Skeletal muscle tissue (tissue), 4 donors: ENCODE data around the gene LHFPL2. TPM values are rescaled to one million over a fixed set of nuclear protein-coding genes. Genes with fewer than 3 reads are reported as not detected.

Experiments
- H3K27ac ChIP-seq: one replicate; pipeline ENCODE4 v1.7.0; 2013; ENCODE audit warnings: mild to moderate bottlenecking, low read depth, low read length, inconsistent platforms
- H3K27me3 ChIP-seq, 3 donors: one replicate each; pipeline ENCODE4 v1.7.0; 2013; ENCODE audit warnings: low read length in 3 of 3; ENCODE audit not compliant: control insufficient read depth in 3 of 3, insufficient read depth in 3 of 3
- H3K36me3 ChIP-seq, 3 donors: one replicate each; pipeline ENCODE4 v1.7.0; 2013; ENCODE audit warnings: low read length in 3 of 3; ENCODE audit not compliant: control insufficient read depth in 3 of 3, insufficient read depth in 3 of 3
- H3K4me1 ChIP-seq, 3 donors: one replicate each; pipeline ENCODE4 v1.7.0; 2013; ENCODE audit warnings: low read length in 3 of 3, mild to moderate bottlenecking in 3 of 3; ENCODE audit not compliant: control insufficient read depth in 3 of 3, insufficient read depth in 3 of 3
- H3K4me3 ChIP-seq, 3 donors: one replicate each; pipeline ENCODE4 v1.7.0; 2013; ENCODE audit warnings: low read length in 3 of 3
- H3K9ac ChIP-seq, 3 donors: one replicate each; pipeline ENCODE4 v1.7.0; 2013; ENCODE audit warnings: low read length in 3 of 3, mild to moderate bottlenecking in 3 of 3, moderate library complexity in 2 of 3, low read depth in 1 of 3
- H3K9me3 ChIP-seq, 3 donors: one replicate each; pipeline ENCODE4 v1.7.0; 2013; ENCODE audit warnings: low read length in 3 of 3; ENCODE audit not compliant: control insufficient read depth in 3 of 3
- total RNA-seq: library from RNA; depleted of rRNA; stranded (reverse); fragments of >200 nt; gene quantifications from one replicate; pipeline ENCODE4 v1.2.3, GENCODE V29; 2014
- donor health status: Osteomylitis.

The LHFPL2 gene
- total RNA-seq, 1 donor from 2014 or later = 54.8 TPM

DNA sequence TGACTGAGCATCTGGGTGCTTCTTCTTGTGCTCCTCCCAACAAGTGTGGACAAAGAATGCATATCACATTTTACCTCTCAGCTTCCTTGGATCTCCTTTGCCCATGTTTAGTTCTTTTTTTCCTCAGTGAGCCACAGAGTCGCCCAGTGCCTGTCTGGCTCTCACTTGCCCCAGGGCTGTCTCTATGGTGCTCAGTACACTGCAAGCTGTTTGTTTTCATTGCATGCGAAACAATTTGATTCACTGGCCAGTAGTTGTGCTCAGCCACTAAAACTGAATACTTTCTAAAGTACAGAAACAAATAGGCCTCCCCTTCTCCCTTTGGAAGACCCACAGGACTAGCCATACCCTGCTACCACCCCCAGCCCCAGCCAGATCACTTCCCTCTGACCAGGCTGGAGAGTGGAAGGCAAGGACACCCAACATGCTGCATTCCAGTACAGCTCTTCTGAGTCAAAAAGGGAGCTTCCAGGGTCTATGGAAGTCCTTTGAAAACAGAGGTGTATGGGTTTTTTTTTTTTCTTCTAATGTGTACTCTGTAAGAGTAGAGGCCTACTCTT is 3.8 kb downstream of the LHFPL2 start:
- Histone ChIP-seq H3K27ac (no peak overlapping the region), H3K36me3 (no peaks in the 10 kb centered on the region), H3K9me3 (no peaks in the 10 kb centered on the region), H3K27me3 (no peaks in the 10 kb centered on the region), H3K4me3 (no peak overlapping the region), H3K9ac (no peak overlapping the region), H3K4me1 (peaks cover 12 to 19% (median 16%) of the 10 kb centered on the region in 3 donors)

DNA sequence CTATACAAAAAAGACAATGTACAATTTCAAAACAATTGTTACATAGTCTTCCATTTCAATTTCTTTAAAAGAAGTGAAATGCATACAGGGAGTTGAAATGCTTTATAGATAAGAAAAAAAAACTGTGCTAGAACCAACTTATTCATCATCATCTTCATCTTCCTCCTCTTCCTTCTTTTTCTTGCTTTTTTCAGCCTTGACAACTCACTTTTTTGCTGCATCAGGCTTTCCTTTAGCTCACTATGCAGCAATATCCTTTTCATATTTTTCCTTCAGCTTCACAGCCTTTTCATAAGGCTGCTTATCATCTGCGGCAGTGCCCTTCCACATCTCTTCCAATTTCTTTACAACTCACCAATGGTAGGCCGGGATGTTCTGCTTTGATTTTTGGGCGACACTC is 4.4 kb downstream of the LHFPL2 start:
- H3K27me3 ChIP-seq = no peaks in the 10 kb centered on the region
- no peaks in the 10 kb centered on the region for H3K36me3 ChIP-seq
- no peak overlapping the region for H3K27ac ChIP-seq
- peaks cover 11 to 19% (median 16%) of the 10 kb centered on the region in 3 donors for H3K4me1 ChIP-seq
- no peak overlapping the region for H3K9ac ChIP-seq
- H3K4me3 ChIP-seq = no peak overlapping the region
- H3K9me3 ChIP-seq = no peaks in the 10 kb centered on the region

DNA sequence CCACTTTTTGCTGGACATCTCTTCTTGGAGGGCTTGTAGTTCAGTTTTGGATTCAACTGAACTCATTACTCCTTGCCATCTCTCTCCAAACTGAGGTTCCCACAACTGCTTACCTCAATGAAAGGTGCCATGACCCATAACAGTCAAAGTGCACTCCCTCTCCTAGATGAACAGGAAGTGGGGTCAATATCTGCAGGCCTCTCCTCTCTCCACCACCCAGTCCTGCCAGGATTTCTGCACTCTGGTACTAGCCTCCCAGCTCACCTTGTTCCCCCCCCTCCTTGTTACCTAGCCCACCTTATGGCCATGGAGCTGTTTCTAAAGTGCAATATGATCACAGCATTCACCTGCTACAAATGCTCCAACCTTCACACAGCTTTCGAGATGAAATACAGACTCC is 5.9 kb downstream of the LHFPL2 start:
- peaks cover 7 to 20% (median 16%) of the 10 kb centered on the region in 3 donors for H3K4me1 ChIP-seq
- no peak overlapping the region for H3K4me3 ChIP-seq
- no peak overlapping the region for H3K9ac ChIP-seq
- no peaks in the 10 kb centered on the region for H3K36me3 ChIP-seq
- H3K9me3 ChIP-seq = no peaks in the 10 kb centered on the region
- no peak overlapping the region for H3K27ac ChIP-seq
- no peaks in the 10 kb centered on the region for H3K27me3 ChIP-seq

DNA sequence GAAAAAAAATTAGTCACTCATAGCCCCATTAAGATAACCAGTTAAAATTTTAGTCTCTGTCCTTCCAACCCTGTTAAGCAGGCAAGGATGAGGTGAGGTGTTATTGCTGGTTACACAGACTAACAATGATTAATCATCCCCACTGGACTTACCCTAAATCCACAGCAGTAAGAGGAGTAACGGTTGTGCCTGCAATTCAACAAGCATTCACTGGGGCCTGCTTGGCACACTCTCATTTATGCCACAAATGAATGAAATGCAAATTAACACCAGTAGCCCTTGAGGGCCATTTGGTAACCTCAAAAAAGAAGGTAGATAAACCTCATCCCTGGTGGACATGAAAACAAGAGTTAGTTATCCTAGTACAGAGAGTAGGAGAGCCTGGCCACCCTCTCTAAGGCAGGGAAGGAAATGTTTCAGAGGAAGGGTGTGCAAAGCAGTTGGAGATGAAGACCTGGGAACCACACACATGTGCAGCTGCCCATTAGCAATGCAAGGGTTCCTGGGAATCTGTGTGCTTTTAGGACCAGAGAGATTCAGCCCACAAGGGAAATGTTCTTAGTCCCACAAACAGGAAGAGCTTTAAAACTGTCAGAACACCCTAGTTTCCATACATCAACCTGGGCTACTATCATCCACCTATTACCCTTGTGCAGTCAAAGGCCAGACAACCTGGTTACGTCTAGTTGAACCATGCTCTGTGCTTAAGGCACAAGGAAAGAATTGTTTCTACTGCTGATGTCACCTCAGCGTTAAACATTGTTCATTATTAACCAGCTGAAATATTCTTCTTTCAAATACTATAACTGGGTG is 7.7 kb downstream of the LHFPL2 start:
- Histone ChIP-seq H3K4me3 (no peak overlapping the region), H3K4me1 (peaks cover 0 to 15% (median 14%) of the 10 kb centered on the region in 3 donors), H3K27me3 (no peaks in the 10 kb centered on the region)

DNA sequence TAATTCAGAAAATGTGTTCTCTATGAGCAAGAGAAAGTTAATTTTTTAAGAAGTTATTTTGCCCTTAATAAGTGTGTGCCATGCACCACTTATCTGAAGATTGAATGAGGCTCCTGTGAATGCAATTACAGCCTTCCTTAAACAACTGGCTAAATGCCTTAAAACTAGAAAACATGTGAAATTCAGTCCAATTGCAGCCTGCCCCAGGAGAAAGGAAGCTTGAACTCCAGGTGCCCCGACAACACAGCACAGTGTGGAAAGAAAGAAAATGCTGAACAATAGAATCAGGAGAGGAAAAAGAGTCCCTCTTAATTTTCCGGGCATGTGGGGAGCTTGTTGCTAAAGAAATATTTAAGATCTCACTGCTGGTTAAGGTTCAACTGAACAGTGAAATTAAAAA is 8.8 kb downstream of the LHFPL2 start:
- Histone ChIP-seq H3K36me3 (no peaks in the 10 kb centered on the region), H3K9me3 (no peaks in the 10 kb centered on the region), H3K4me3 (no peak overlapping the region), H3K27me3 (no peaks in the 10 kb centered on the region), H3K4me1 (peaks cover 0 to 17% (median 15%) of the 10 kb centered on the region in 3 donors), H3K27ac (no peak overlapping the region), H3K9ac (no peak overlapping the region)

More for the DNA sequence above, 7.7 kb downstream of the LHFPL2 start:
- no peaks in the 10 kb centered on the region for H3K36me3 ChIP-seq
- H3K27ac ChIP-seq = no peak overlapping the region
- no peaks in the 10 kb centered on the region for H3K9me3 ChIP-seq
- H3K9ac ChIP-seq = no peak overlapping the region

DNA sequence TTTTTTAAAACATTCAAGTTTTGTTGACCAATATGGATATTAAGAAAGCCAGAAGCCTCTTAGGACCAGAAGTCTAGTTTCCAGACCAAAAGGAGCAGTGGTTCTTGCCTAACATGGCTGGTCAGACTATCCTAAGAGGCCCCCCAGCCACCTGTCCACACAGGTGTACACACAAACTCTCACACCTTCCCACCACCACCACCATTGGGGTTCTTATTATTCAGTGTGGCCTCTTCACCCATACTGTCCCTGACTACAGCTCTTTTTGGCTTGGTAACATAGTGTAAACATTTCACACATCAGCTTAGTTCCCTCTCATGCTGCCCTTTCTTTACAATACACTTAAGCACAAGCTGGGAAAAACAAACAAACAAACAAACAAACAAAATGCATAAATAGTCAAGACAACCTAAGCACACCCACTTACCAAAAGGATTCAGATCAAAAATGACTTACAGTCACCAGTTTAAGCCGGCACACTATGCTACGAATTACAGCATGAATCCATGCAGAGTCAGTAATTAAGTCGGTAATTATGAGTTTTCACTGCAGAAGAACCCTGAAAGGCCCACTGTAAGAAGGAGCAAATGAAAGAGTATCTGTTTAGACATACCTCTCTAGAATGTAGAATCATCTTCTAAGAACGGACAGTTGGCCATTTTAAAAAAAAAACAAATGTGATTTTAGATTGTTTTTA is 9.5 kb downstream of the LHFPL2 start:
- no peak overlapping the region for H3K27ac ChIP-seq
- no peak overlapping the region for H3K9ac ChIP-seq
- H3K27me3 ChIP-seq = no peaks in the 10 kb centered on the region
- H3K36me3 ChIP-seq = no peaks in the 10 kb centered on the region
- peaks cover 4 to 24% (median 21%) of the 10 kb centered on the region in 3 donors for H3K4me1 ChIP-seq
- no peaks in the 10 kb centered on the region for H3K9me3 ChIP-seq
- no peak overlapping the region for H3K4me3 ChIP-seq

DNA sequence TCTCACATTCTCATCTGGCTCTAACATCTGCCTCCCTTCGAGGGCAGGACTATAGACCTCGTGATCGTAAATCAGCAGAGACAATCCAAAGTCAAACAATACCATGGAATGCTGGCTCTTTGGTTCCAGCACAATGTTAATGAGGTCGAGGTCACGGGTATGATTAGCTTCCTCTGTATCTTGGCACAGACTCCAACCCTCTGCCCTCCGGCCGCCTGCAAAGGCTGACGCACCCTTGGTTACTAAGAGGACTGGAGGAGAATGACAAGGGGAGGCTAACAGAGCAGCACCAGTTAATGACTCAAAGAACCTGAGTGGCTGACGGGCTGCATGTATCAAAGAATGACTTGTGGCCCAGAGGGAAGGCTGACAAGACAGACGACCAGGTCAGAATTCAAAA is 10.1 kb downstream of the LHFPL2 start:
- Histone ChIP-seq H3K9me3 (no peaks in the 10 kb centered on the region), H3K4me1 (peaks cover 11 to 30% (median 27%) of the 10 kb centered on the region in 3 donors), H3K9ac (no peak overlapping the region), H3K36me3 (no peaks in the 10 kb centered on the region), H3K27me3 (no peaks in the 10 kb centered on the region), H3K27ac (no peak overlapping the region), H3K4me3 (no peak overlapping the region)

DNA sequence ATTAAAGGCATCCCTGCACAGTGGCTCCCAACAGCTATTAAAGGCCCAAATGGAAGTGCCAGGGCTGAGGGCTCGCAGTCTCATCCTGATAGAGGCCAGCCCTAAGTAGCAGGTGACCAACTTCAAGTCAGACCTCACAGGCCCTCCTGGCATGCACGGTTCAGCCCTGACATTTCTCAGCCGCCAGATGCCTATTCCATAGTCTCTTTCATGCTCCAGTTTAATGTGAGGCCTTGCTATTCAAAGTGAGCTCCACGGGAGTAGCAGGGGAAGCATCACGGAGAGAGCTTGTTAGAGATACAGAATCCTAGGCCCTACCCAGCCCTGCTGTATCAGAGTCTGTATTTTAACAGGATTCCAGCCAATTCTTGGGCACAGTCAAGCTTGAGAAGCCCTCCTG is 11.1 kb downstream of the LHFPL2 start:
- Histone ChIP-seq H3K4me3 (no peak overlapping the region), H3K4me1 (peaks cover 15 to 37% (median 32%) of the 10 kb centered on the region in 3 donors), H3K9ac (no peak overlapping the region), H3K36me3 (no peaks in the 10 kb centered on the region), H3K27me3 (no peaks in the 10 kb centered on the region), H3K9me3 (no peaks in the 10 kb centered on the region), H3K27ac (no peak overlapping the region)

DNA sequence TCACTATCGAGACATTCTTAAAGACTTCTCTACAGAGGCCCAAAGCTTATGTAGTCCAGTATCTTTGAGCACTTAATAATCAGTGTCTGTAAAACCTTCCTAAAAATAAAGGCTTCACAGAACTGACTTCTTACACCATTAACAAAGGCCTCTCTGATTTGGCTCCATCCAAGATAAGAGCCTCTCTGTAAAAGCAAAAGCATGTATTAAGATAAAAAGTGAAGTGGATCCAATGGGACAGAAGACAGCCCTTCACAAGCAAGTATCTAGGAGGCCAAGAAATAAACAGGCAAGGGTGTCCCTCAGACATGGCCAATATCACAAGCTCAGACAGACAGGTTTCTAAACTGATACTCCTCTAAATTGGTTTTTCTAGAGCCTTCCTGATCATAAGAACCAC is 11.9 kb downstream of the LHFPL2 start:
- H3K27ac ChIP-seq = no peak overlapping the region
- H3K4me1 ChIP-seq = peaks cover 15 to 37% (median 32%) of the 10 kb centered on the region in 3 donors
- H3K9me3 ChIP-seq = no peaks in the 10 kb centered on the region
- no peaks in the 10 kb centered on the region for H3K36me3 ChIP-seq
- no peak overlapping the region for H3K4me3 ChIP-seq
- H3K27me3 ChIP-seq = no peaks in the 10 kb centered on the region
- H3K9ac ChIP-seq = no peak overlapping the region

DNA sequence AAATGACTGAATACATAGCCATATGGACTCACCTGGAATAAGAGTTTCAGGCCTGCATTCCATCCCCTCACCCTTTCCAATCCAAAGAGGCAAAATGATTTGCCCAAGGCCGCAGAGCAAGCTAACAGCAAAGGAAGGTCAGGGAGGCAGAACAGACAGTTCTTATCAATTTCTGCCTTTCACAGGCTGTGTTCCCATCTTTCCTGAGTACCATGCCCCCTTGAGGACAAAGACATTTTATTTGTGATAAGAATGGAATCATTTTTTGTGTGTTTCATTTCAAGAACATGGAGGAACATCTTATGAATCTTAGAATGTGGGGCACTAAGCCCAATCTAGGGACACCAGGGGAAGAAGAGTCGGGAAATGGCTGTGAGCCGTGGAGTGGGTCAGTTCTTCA is 13.9 kb downstream of the LHFPL2 start:
- Histone ChIP-seq H3K4me1 (peaks cover 15 to 32% (median 25%) of the 10 kb centered on the region in 3 donors), H3K27ac (no peak overlapping the region), H3K9ac (no peak overlapping the region), H3K27me3 (no peaks in the 10 kb centered on the region), H3K4me3 (no peak overlapping the region), H3K36me3 (peaks cover 5 to 9% (median 8%) of the 10 kb centered on the region in 3 donors), H3K9me3 (no peaks in the 10 kb centered on the region)
